Thoracic aorta (tissue), 2 donors: ENCODE results near the gene FAM177A1. TPM values are rescaled to one million over a fixed set of nuclear protein-coding genes. Genes with fewer than 3 reads are reported as not detected.

ENCODE experiments used
- ATAC-seq: fragments of 150-250 bp; one replicate; pipeline ENCODE4 v1.8.0; 2017; ENCODE audit warnings: low read depth; ENCODE audit not compliant: insufficient number of reproducible peaks, low FRiP score
- DNase-seq: peaks from one replicate; pipeline ENCODE4 v3.0.0-alpha.2; 2020; ENCODE audit warnings: low spot score
- H3K27ac ChIP-seq, 2 donors: fragments of 200-600 bp; sonication (generic); 1 replicate in 1 of 2; 2 replicates in 1 of 2; pipeline ENCODE4 v1.5.1; 2016; ENCODE audit warnings: mild to moderate bottlenecking in 2 of 2, moderate library complexity in 2 of 2
- H3K27me3 ChIP-seq: fragments of 200-600 bp; sonication (generic); replicated peaks from 2 replicates; pipeline ENCODE4 v1.6.0; 2016; ENCODE audit warnings: mild to moderate bottlenecking; ENCODE audit not compliant: insufficient read depth
- H3K36me3 ChIP-seq: fragments of 200-600 bp; sonication (generic); one replicate; pipeline ENCODE4 v1.5.1; 2016
- H3K4me1 ChIP-seq, 2 donors: fragments of 200-600 bp; sonication (generic); 1 replicate in 1 of 2; 2 replicates in 1 of 2; pipeline versions ENCODE4 v1.5.1 to v1.6.0; 2016; ENCODE audit warnings: low read depth in 2 of 2, mild to moderate bottlenecking in 1 of 2; ENCODE audit not compliant: control insufficient read depth in 1 of 2
- H3K4me3 ChIP-seq: fragments of 200-600 bp; sonication (generic); 2 replicates; pipeline ENCODE4 v1.5.1; 2016; ENCODE audit warnings: mild to moderate bottlenecking
- H3K9me3 ChIP-seq: fragments of 200-600 bp; sonication (generic); 2 replicates; pipeline ENCODE4 v1.5.1; 2016
- total RNA-seq, 2 donors: library from RNA; depleted of rRNA; stranded (reverse); fragments of >200 nt; gene quantifications; one replicate each; pipeline versions ENCODE4 v1.1.0 to v1.2.3, GENCODE V29; 2016
- TF ChIP-seq, protein P1 (sequence below): fragments of 200-600 bp; sonication (generic); IDR thresholded peaks from one replicate; pipeline ENCODE4 v1.5.1; 2019; ENCODE audit warnings: antibody characterized with exemption

FAM177A1 gene
- total RNA-seq, 2 donors from 2014 or later: 60.0 to 73.8 TPM

DNA sequence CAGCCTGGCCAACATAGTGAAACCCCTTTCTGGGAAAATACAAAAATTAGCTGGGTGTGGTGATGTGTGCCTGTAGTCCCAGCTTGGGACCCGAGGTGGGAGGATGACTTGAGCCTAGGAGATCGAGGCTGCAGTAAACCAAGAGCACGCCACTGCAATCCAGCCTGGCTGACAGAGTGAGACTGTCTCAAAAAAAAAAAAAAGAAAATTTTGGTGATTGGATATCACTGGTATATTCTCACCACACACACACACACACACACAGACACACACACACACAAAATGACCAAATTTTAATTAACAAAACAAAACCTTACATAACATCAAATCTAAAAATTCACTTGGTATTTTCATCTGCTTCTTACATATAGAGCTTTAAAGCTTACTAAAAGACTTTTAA, 3.4 kb upstream of the FAM177A1 start:
- TF ChIP-seq, protein P1, sequence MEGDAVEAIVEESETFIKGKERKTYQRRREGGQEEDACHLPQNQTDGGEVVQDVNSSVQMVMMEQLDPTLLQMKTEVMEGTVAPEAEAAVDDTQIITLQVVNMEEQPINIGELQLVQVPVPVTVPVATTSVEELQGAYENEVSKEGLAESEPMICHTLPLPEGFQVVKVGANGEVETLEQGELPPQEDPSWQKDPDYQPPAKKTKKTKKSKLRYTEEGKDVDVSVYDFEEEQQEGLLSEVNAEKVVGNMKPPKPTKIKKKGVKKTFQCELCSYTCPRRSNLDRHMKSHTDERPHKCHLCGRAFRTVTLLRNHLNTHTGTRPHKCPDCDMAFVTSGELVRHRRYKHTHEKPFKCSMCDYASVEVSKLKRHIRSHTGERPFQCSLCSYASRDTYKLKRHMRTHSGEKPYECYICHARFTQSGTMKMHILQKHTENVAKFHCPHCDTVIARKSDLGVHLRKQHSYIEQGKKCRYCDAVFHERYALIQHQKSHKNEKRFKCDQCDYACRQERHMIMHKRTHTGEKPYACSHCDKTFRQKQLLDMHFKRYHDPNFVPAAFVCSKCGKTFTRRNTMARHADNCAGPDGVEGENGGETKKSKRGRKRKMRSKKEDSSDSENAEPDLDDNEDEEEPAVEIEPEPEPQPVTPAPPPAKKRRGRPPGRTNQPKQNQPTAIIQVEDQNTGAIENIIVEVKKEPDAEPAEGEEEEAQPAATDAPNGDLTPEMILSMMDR: no peak
- no peaks in the 10 kb centered on the region for H3K9me3 ChIP-seq
- H3K27ac ChIP-seq: no peak overlapping the region
- H3K27me3 ChIP-seq: no peaks in the 10 kb centered on the region
- H3K36me3 ChIP-seq: no peaks in the 10 kb centered on the region
- ATAC-seq (no peak), DNase-seq (no peak)
- peaks cover 5 to 12% of the 10 kb centered on the region in 2 donors for H3K4me1 ChIP-seq
- H3K4me3 ChIP-seq: no peak overlapping the region

DNA sequence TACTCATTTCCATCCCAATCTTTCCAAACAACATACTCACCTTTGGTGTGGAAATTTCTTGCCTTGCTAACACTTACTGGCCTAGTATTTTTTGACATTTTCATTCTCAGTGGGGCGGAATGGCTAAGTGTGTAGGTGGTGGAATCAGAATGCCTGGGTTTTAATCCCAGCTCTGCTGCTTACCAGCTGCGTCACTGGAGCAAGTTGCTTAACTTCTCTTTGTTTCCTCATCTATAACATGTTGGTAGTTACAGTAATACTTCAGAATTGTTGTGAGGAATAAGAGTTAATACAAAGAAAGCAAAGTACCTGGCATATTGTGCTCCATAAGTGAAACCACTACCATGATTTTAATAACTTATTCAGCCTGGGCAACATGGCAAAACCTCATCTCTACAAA, 3.0 kb upstream of the FAM177A1 start:
- Histone ChIP-seq H3K27me3 (no peaks in the 10 kb centered on the region), H3K9me3 (no peaks in the 10 kb centered on the region), H3K27ac (no peak overlapping the region), H3K4me1 (peaks cover 8 to 16% of the 10 kb centered on the region in 2 donors), H3K4me3 (no peak overlapping the region), H3K36me3 (no peaks in the 10 kb centered on the region)
- DNase-seq (no peak), ATAC-seq (no peak)
- TF ChIP-seq, protein P1: no peak

DNA sequence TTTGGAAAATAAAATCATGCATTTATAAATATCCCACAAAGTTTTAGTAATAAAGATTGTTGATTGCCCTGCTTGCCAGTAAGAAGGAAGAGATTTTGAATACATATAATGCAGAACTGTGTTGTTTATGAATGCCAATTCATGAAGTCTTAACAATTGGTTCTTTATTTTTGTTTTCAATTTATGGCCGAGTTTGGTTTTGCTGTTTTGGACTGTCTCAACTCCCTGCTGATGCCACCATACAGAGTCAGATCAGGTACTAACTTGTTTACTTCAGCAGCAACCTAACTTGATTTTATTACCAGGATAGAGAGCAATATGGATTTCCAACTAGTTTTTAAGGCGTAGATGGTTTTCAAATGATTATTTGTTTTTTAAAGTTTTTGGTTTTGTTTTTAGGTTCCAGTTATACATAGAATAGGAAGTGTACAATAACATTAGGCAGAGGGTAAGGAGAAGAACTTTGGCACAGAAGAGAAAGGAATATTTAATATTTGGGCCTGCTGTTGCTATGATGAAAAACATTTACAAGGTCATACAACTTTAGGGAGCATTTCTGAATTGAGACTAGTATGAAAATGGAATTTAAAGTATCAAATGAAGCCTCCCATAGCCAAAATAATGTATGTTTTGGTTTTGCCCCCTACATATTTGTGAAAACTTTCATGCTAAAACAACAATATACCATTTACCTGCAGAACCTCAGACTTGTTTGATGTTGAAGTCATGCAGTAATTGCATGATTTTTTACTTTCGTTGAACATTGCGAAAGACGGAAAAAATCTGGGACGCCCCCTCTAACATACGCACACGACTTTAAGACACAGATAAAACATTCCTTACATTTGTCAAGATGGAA, 904 bp upstream of the FAM177A1 start:
- ATAC-seq (no peak), DNase-seq (no peak)
- H3K4me1 ChIP-seq: peaks cover 9 to 27% of the 10 kb centered on the region in 2 donors
- H3K9me3 ChIP-seq: no peaks in the 10 kb centered on the region
- no peaks in the 10 kb centered on the region for H3K27me3 ChIP-seq
- H3K4me3 ChIP-seq: peak overlapping the region; percentile 72
- peak overlapping the region; percentile 89 to 95 for H3K27ac ChIP-seq
- H3K36me3 ChIP-seq: no peaks in the 10 kb centered on the region
- TF ChIP-seq, protein P1: no peak

DNA sequence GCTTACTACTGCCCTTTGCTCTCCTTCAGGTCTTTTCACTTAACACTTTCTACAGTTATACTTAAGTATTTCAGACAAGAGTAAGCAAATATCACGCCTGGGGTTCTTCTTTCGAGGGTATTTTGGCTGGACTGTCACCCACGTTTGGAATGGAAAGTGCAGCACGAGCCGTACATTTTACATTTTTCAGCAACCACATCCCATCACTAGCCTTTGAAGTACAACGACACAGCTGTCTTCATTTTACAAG, 349 bp upstream of the FAM177A1 start:
- no peaks in the 10 kb centered on the region for H3K27me3 ChIP-seq
- H3K4me3 ChIP-seq: peak overlapping the region; percentile 72
- H3K4me1 ChIP-seq: peaks cover 13 to 31% of the 10 kb centered on the region in 2 donors
- DNase-seq (no peak), ATAC-seq (no peak)
- H3K27ac ChIP-seq: peak overlapping the region; percentile 89 to 95
- TF ChIP-seq, protein P1: no peak
- no peaks in the 10 kb centered on the region for H3K9me3 ChIP-seq
- no peaks in the 10 kb centered on the region for H3K36me3 ChIP-seq

DNA sequence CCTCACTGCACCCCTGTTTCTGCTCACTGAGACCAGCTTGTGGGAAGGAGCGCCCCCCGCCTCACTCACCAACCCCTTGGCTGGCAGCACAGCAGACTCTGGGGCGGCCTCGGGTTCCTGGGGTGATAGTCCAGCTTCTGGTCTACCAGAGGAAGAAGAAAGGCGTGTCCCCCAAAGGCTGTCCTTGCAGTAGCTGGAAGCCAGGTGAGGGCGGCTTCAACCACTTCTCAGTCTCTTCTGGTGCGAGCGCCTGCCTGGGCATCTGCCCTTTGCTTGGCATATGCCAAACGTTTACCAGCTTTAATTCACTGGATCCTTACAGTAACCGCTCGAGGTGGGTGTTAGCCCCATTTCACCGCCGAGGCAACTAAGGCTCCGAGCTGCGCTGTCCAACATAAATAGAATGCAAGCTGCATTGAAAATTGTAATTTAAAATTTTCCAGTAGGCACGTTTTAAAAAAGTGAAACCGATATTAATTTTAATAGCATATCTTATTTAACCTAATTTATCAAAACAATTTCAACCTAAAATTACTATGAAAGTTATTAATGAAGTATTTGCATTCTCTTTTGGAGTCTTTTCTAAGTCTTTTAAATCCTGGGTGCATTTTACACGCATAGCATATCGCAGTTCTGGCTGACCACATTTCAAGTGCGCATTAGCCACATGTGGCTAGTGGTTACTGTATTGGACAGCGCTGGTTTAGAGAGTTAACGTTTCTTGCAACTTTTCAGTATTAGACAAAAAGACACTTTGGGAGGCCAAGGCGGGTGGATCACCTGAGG, 872 bp downstream of the FAM177A1 start:
- Histone ChIP-seq H3K36me3 (no peaks in the 10 kb centered on the region), H3K4me1 (peaks cover 20 to 42% of the 10 kb centered on the region in 2 donors), H3K27me3 (no peaks in the 10 kb centered on the region), H3K27ac (peak overlapping the region; percentile 89 to 98), H3K4me3 (peak overlapping the region; percentile 72), H3K9me3 (no peaks in the 10 kb centered on the region)
- ATAC-seq: no peak
- DNase-seq: no peak
- TF ChIP-seq, protein P1: no peak
